ENCODE data around the gene LAIR1.

LAIR1 gene

GRCh38 chr19:54319892-54320670 is 44.6 kb downstream of the LAIR1 start:
- no peaks in the 10 kb centered on the region for H3K9me3 Mint-ChIP-seq
- H3K27ac Mint-ChIP-seq (ENCODE audit: low read depth), result no peak overlapping the region
- peaks cover 47% of the 10 kb centered on the region for H3K27me3 Mint-ChIP-seq
- DNase-seq (ENCODE audit: low spot score in 2 of 2) (no peak), ATAC-seq (replicated peaks; ENCODE audit: extremely low read depth, poor library complexity, severe bottlenecking) (no peak)
- H3K4me1 Mint-ChIP-seq, result no peaks in the 10 kb centered on the region
- H3K36me3 Mint-ChIP-seq (ENCODE audit: insufficient read depth), result no peaks in the 10 kb centered on the region
- no peak overlapping the region for H3K4me3 Mint-ChIP-seq

- DNase-seq (ENCODE audit: low spot score in 2 of 2) (no peak), ATAC-seq (replicated peaks; ENCODE audit: extremely low read depth, poor library complexity, severe bottlenecking) (no peak)
- Mint-ChIP-seq H3K27me3 (peaks cover 49% of the 10 kb centered on the region), H3K36me3 (ENCODE audit: insufficient read depth) (no peaks in the 10 kb centered on the region), H3K4me1 (no peaks in the 10 kb centered on the region), H3K4me3 (no peak overlapping the region), H3K27ac (ENCODE audit: low read depth) (no peak overlapping the region), H3K9me3 (no peaks in the 10 kb centered on the region)
Observed at GRCh38 chr19:54319049-54319448, 45.7 kb downstream of the LAIR1 start.

- Mint-ChIP-seq H3K4me3 (no peak overlapping the region), H3K9me3 (no peaks in the 10 kb centered on the region), H3K36me3 (ENCODE audit: insufficient read depth) (no peaks in the 10 kb centered on the region), H3K27ac (ENCODE audit: low read depth) (no peak overlapping the region), H3K4me1 (no peaks in the 10 kb centered on the region), H3K27me3 (peaks cover 61% of the 10 kb centered on the region)
- no peak for DNase-seq (ENCODE audit: low spot score in 2 of 2)
- no peak for ATAC-seq (replicated peaks; ENCODE audit: extremely low read depth, poor library complexity, severe bottlenecking)
Observed at GRCh38 chr19:54317965-54318240, 46.8 kb downstream of the LAIR1 start.

- Mint-ChIP-seq H3K27me3 (peaks cover 63% of the 10 kb centered on the region), H3K4me1 (no peaks in the 10 kb centered on the region), H3K27ac (ENCODE audit: low read depth) (no peak overlapping the region), H3K36me3 (ENCODE audit: insufficient read depth) (no peaks in the 10 kb centered on the region), H3K4me3 (no peak overlapping the region), H3K9me3 (no peaks in the 10 kb centered on the region)
- DNase-seq (ENCODE audit: low spot score in 2 of 2), result no peak
- no peak for ATAC-seq (replicated peaks; ENCODE audit: extremely low read depth, poor library complexity, severe bottlenecking)
Observed at GRCh38 chr19:54317108-54317964, 47.4 kb downstream of the LAIR1 start.

GRCh38 chr19:54316746-54317107 is 48.0 kb downstream of the LAIR1 start:
- no peak overlapping the region for H3K27ac Mint-ChIP-seq (ENCODE audit: low read depth)
- H3K4me1 Mint-ChIP-seq, result no peaks in the 10 kb centered on the region
- no peak overlapping the region for H3K4me3 Mint-ChIP-seq
- DNase-seq (ENCODE audit: low spot score in 2 of 2) (no peak), ATAC-seq (replicated peaks; ENCODE audit: extremely low read depth, poor library complexity, severe bottlenecking) (no peak)
- H3K27me3 Mint-ChIP-seq, result peaks cover 63% of the 10 kb centered on the region
- H3K36me3 Mint-ChIP-seq (ENCODE audit: insufficient read depth), result no peaks in the 10 kb centered on the region
- no peaks in the 10 kb centered on the region for H3K9me3 Mint-ChIP-seq

- no peak for ATAC-seq (replicated peaks; ENCODE audit: extremely low read depth, poor library complexity, severe bottlenecking)
- H3K9me3 Mint-ChIP-seq, result no peaks in the 10 kb centered on the region
- H3K4me1 Mint-ChIP-seq, result no peaks in the 10 kb centered on the region
- DNase-seq (ENCODE audit: low spot score in 2 of 2), result no peak
- no peak overlapping the region for H3K4me3 Mint-ChIP-seq
- no peaks in the 10 kb centered on the region for H3K36me3 Mint-ChIP-seq (ENCODE audit: insufficient read depth)
- peaks cover 63% of the 10 kb centered on the region for H3K27me3 Mint-ChIP-seq
- H3K27ac Mint-ChIP-seq (ENCODE audit: low read depth), result no peak overlapping the region
Observed at GRCh38 chr19:54315956-54316355, 48.8 kb downstream of the LAIR1 start.

- H3K9me3 Mint-ChIP-seq, result no peaks in the 10 kb centered on the region
- H3K27me3 Mint-ChIP-seq, result peaks cover 70% of the 10 kb centered on the region
- ATAC-seq (replicated peaks; ENCODE audit: extremely low read depth, poor library complexity, severe bottlenecking) (no peak), DNase-seq (ENCODE audit: low spot score in 2 of 2) (no peak)
- H3K27ac Mint-ChIP-seq (ENCODE audit: low read depth), result no peak within 1 kb of the TSS
- H3K36me3 Mint-ChIP-seq (ENCODE audit: insufficient read depth), result no peaks in the 10 kb centered on the region
- H3K4me3 Mint-ChIP-seq, result no peak within 1 kb of the TSS
- no peaks in the 10 kb centered on the region for H3K4me1 Mint-ChIP-seq
Observed at GRCh38 chr19:54312436-54313377, 52.0 kb downstream of the LAIR1 start, which contains the start of gene LILRA5. Gene LILRA5 (minus strand): TSS chr19:54313166. CDS start chr19:54313019, 147 bp downstream.

- Mint-ChIP-seq H3K4me3 (no peak overlapping the region), H3K9me3 (no peaks in the 10 kb centered on the region), H3K27ac (ENCODE audit: low read depth) (no peak overlapping the region), H3K27me3 (peaks cover 77% of the 10 kb centered on the region), H3K36me3 (ENCODE audit: insufficient read depth) (no peaks in the 10 kb centered on the region), H3K4me1 (no peaks in the 10 kb centered on the region)
- DNase-seq (ENCODE audit: low spot score in 2 of 2) (no peak), ATAC-seq (replicated peaks; ENCODE audit: extremely low read depth, poor library complexity, severe bottlenecking) (no peak)
Observed at GRCh38 chr19:54312011-54312410, 52.7 kb downstream of the LAIR1 start.

GRCh38 chr19:54311486-54311885 is 53.2 kb downstream of the LAIR1 start:
- no peak for DNase-seq (ENCODE audit: low spot score in 2 of 2)

GRCh38 chr19:54310543-54310942 is 54.2 kb downstream of the LAIR1 start:
- H3K27me3 Mint-ChIP-seq, result peaks cover 81% of the 10 kb centered on the region
- no peak overlapping the region for H3K27ac Mint-ChIP-seq (ENCODE audit: low read depth)
- ATAC-seq (replicated peaks; ENCODE audit: extremely low read depth, poor library complexity, severe bottlenecking) (no peak), DNase-seq (ENCODE audit: low spot score in 2 of 2) (no peak)
- H3K9me3 Mint-ChIP-seq, result no peaks in the 10 kb centered on the region
- H3K4me3 Mint-ChIP-seq, result no peak overlapping the region
- H3K36me3 Mint-ChIP-seq (ENCODE audit: insufficient read depth), result no peaks in the 10 kb centered on the region
- H3K4me1 Mint-ChIP-seq, result no peaks in the 10 kb centered on the region

More at GRCh38 chr19:54311486-54311885, 53.2 kb downstream of the LAIR1 start:
- Mint-ChIP-seq H3K27ac (ENCODE audit: low read depth) (no peak overlapping the region), H3K27me3 (peaks cover 79% of the 10 kb centered on the region), H3K4me1 (no peaks in the 10 kb centered on the region), H3K4me3 (no peak overlapping the region), H3K9me3 (no peaks in the 10 kb centered on the region), H3K36me3 (ENCODE audit: insufficient read depth) (no peaks in the 10 kb centered on the region)
- ATAC-seq (replicated peaks; ENCODE audit: extremely low read depth, poor library complexity, severe bottlenecking), result no peak

- no peak for DNase-seq (ENCODE audit: low spot score in 2 of 2)
- no peaks in the 10 kb centered on the region for H3K36me3 Mint-ChIP-seq (ENCODE audit: insufficient read depth)
Observed at GRCh38 chr19:54309811-54310210, 54.9 kb downstream of the LAIR1 start.

GRCh38 chr19:54307389-54308020 is 57.2 kb downstream of the LAIR1 start:
- Mint-ChIP-seq H3K36me3 (ENCODE audit: insufficient read depth) (no peaks in the 10 kb centered on the region), H3K27me3 (peaks cover 82% of the 10 kb centered on the region), H3K4me1 (peaks cover 7% of the 10 kb centered on the region), H3K27ac (ENCODE audit: low read depth) (no peak overlapping the region), H3K9me3 (peaks cover 6% of the 10 kb centered on the region), H3K4me3 (no peak overlapping the region)
- ATAC-seq (replicated peaks; ENCODE audit: extremely low read depth, poor library complexity, severe bottlenecking) (no peak), DNase-seq (ENCODE audit: low spot score in 2 of 2) (no peak)

More at GRCh38 chr19:54309811-54310210, 54.9 kb downstream of the LAIR1 start:
- ATAC-seq (replicated peaks; ENCODE audit: extremely low read depth, poor library complexity, severe bottlenecking), result no peak
- H3K4me1 Mint-ChIP-seq, result peaks cover 2% of the 10 kb centered on the region
- H3K27ac Mint-ChIP-seq (ENCODE audit: low read depth), result no peak overlapping the region
- peaks cover 86% of the 10 kb centered on the region for H3K27me3 Mint-ChIP-seq
- no peak overlapping the region for H3K4me3 Mint-ChIP-seq
- H3K9me3 Mint-ChIP-seq, result peaks cover 4% of the 10 kb centered on the region
